B cell (primary cell): Measurements from ENCODE around the gene UBL4A.

Experiments
- CTCF ChIP-seq: fragments of 200-600 bp; IDR thresholded peaks from one replicate; pipeline ENCODE4 v1.8.0; 2022; ENCODE audit warnings: antibody characterized with exemption, mild to moderate bottlenecking
- EZH2 ChIP-seq: IDR thresholded peaks from 2 replicates; pipeline ENCODE4 v1.6.1; 2012; ENCODE audit warnings: borderline replicate concordance, low read depth, mild to moderate bottlenecking, moderate library complexity, low read length; ENCODE audit not compliant: insufficient read depth, poor library complexity, severe bottlenecking

- TF ChIP-seq CTCF, result no peak
- TF ChIP-seq EZH2, result no peak
These were observed 3.6 kb downstream of the UBL4A start for GRCh38 chrX:154482786-154483185.
